NCI-H2029 (cell line): ENCODE data around the gene GABRD.

Source experiments
- DNase-seq: peaks from one replicate; lab custom pipeline; 2025; lab: John Stamatoyannopoulos, UW

The GABRD gene

GRCh38 chr1:2053784-2054376 lies 34.7 kb downstream of the GABRD start:
- DNase-seq: no peak

- DNase-seq: no peak
These were observed 35.4 kb downstream of the GABRD start for GRCh38 chr1:2054560-2054959.

GRCh38 chr1:2055911-2056575 lies 36.9 kb downstream of the GABRD start:
- no peak for DNase-seq

- DNase-seq: no peak
These were observed 37.9 kb downstream of the GABRD start for GRCh38 chr1:2056955-2057590.

- no peak for DNase-seq
These were observed 40.3 kb downstream of the GABRD start for GRCh38 chr1:2059290-2059953.

- no peak for DNase-seq
These were observed 40.9 kb downstream of the GABRD start for GRCh38 chr1:2060072-2060471.

- DNase-seq: no peak
These were observed 41.4 kb downstream of the GABRD start for GRCh38 chr1:2060535-2060934.

GRCh38 chr1:2061065-2061778 lies 42.1 kb downstream of the GABRD start:
- no peak for DNase-seq

GRCh38 chr1:2065699-2066098 lies 46.6 kb downstream of the GABRD start:
- no peak for DNase-seq

- no peak for DNase-seq
These were observed 48.2 kb downstream of the GABRD start for GRCh38 chr1:2067393-2067792.

- DNase-seq: no peak
These were observed 48.8 kb downstream of the GABRD start for GRCh38 chr1:2067981-2068380.

GRCh38 chr1:2068951-2069350 lies 49.8 kb downstream of the GABRD start:
- DNase-seq: no peak

- DNase-seq: no peak
These were observed 50.9 kb downstream of the GABRD start for GRCh38 chr1:2070016-2070415.

GRCh38 chr1:2070800-2071530 lies 51.8 kb downstream of the GABRD start:
- no peak for DNase-seq

GRCh38 chr1:2072109-2072806 lies 53.1 kb downstream of the GABRD start:
- DNase-seq: no peak

GRCh38 chr1:2072891-2073290 lies 53.7 kb downstream of the GABRD start:
- DNase-seq: no peak

GRCh38 chr1:2073382-2074230 lies 54.5 kb downstream of the GABRD start:
- no peak for DNase-seq

- no peak for DNase-seq
These were observed 55.3 kb downstream of the GABRD start for GRCh38 chr1:2074396-2074795.

GRCh38 chr1:2074944-2075740 lies 56.0 kb downstream of the GABRD start:
- DNase-seq: no peak
